ENCODE results near the gene ALOX5.
"Not testable (repeated sequence)": the region's sequence is repeated elsewhere in the genome, so short reads cannot be mapped to it uniquely, and the experiment has no call there.

Gene ALOX5

GRCh38 chr10:45339894-45340293, 34.1 kb upstream of the ALOX5 start:
- DNase-seq = no peak

GRCh38 chr10:45340420-45340819, 33.6 kb upstream of the ALOX5 start:
- H3K9ac ChIP-seq (ENCODE audit: low read length); H3K36me3 ChIP-seq (replicated peaks; ENCODE audit: insufficient read depth, low read length); H3K9me3 ChIP-seq (replicated peaks; ENCODE audit: insufficient read depth, low read length): not testable (repeated sequence)

More at GRCh38 chr10:45339894-45340293, 34.1 kb upstream of the ALOX5 start:
- no peak overlapping the region for H2AFZ ChIP-seq (ENCODE audit: low read length)
- TF ChIP-seq EZH2phosphoT487 (IDR thresholded peaks at IDR 0.05; ENCODE audit: low read length) = no peak
- no peak for TF ChIP-seq EZH2 (optimal IDR thresholded peaks at IDR 0.05; ENCODE audit: low read depth, low read length)
- TF ChIP-seq CTCF (IDR thresholded peaks at IDR 0.05; ENCODE audit: low read length) = no peak
- no peaks in the 10 kb centered on the region for H4K20me1 ChIP-seq (ENCODE audit: insufficient read depth, low read length)
- no peaks in the 10 kb centered on the region for H3K4me1 ChIP-seq (ENCODE audit: low read length)
- H3K4me3 ChIP-seq (ENCODE audit: low read length) = no peak overlapping the region
- no peaks in the 10 kb centered on the region for H3K27me3 ChIP-seq (replicated peaks; ENCODE audit: insufficient read depth, low read length)
- H3K9me2 ChIP-seq (replicated peaks; ENCODE audit: insufficient read depth, low read length) = no peaks in the 10 kb centered on the region
- H3K4me2 ChIP-seq (ENCODE audit: low read depth, low read length) = no peak overlapping the region
- no peaks in the 10 kb centered on the region for H3F3A ChIP-seq (ENCODE audit: insufficient read depth, low read length)
- H3K27ac ChIP-seq (ENCODE audit: low read length) = no peak overlapping the region
- H3K36me3 ChIP-seq (replicated peaks; ENCODE audit: insufficient read depth, low read length) = no peaks in the 10 kb centered on the region
- no peaks in the 10 kb centered on the region for H3K9me3 ChIP-seq (replicated peaks; ENCODE audit: insufficient read depth, low read length)
- H3K79me2 ChIP-seq (ENCODE audit: low read length) = no peaks in the 10 kb centered on the region
- H3K9ac ChIP-seq (ENCODE audit: low read length) = no peak overlapping the region

GRCh38 chr10:45346652-45347335, 27.2 kb upstream of the ALOX5 start:
- not testable (repeated sequence) for H3K9me3 ChIP-seq (replicated peaks; ENCODE audit: insufficient read depth, low read length); H3K4me1 ChIP-seq (ENCODE audit: low read length); H4K20me1 ChIP-seq (ENCODE audit: insufficient read depth, low read length); H3K4me3 ChIP-seq (ENCODE audit: low read length); H3K79me2 ChIP-seq (ENCODE audit: low read length); H3K9ac ChIP-seq (ENCODE audit: low read length); H3K36me3 ChIP-seq (replicated peaks; ENCODE audit: insufficient read depth, low read length); H3K27me3 ChIP-seq (replicated peaks; ENCODE audit: insufficient read depth, low read length); H3F3A ChIP-seq (ENCODE audit: insufficient read depth, low read length); H3K27ac ChIP-seq (ENCODE audit: low read length); H3K9me2 ChIP-seq (replicated peaks; ENCODE audit: insufficient read depth, low read length); H2AFZ ChIP-seq (ENCODE audit: low read length); H3K4me2 ChIP-seq (ENCODE audit: low read depth, low read length); DNase-seq

More at GRCh38 chr10:45340420-45340819, 33.6 kb upstream of the ALOX5 start:
- not testable (repeated sequence) for H3K4me1 ChIP-seq (ENCODE audit: low read length); DNase-seq; H3F3A ChIP-seq (ENCODE audit: insufficient read depth, low read length); H3K79me2 ChIP-seq (ENCODE audit: low read length); H3K27me3 ChIP-seq (replicated peaks; ENCODE audit: insufficient read depth, low read length); H4K20me1 ChIP-seq (ENCODE audit: insufficient read depth, low read length); H3K4me3 ChIP-seq (ENCODE audit: low read length); H3K4me2 ChIP-seq (ENCODE audit: low read depth, low read length); H3K9me2 ChIP-seq (replicated peaks; ENCODE audit: insufficient read depth, low read length); H2AFZ ChIP-seq (ENCODE audit: low read length); H3K27ac ChIP-seq (ENCODE audit: low read length)

GRCh38 chr10:45347464-45347863, 26.6 kb upstream of the ALOX5 start:
- H3K27me3 ChIP-seq (replicated peaks; ENCODE audit: insufficient read depth, low read length); H3K4me1 ChIP-seq (ENCODE audit: low read length); H4K20me1 ChIP-seq (ENCODE audit: insufficient read depth, low read length); DNase-seq; H3K4me2 ChIP-seq (ENCODE audit: low read depth, low read length); H3F3A ChIP-seq (ENCODE audit: insufficient read depth, low read length); H3K9me3 ChIP-seq (replicated peaks; ENCODE audit: insufficient read depth, low read length); H3K4me3 ChIP-seq (ENCODE audit: low read length); H3K36me3 ChIP-seq (replicated peaks; ENCODE audit: insufficient read depth, low read length); H2AFZ ChIP-seq (ENCODE audit: low read length); H3K9me2 ChIP-seq (replicated peaks; ENCODE audit: insufficient read depth, low read length); H3K27ac ChIP-seq (ENCODE audit: low read length); H3K9ac ChIP-seq (ENCODE audit: low read length); H3K79me2 ChIP-seq (ENCODE audit: low read length): not testable (repeated sequence)

GRCh38 chr10:45348196-45348765, 25.7 kb upstream of the ALOX5 start:
- H3F3A ChIP-seq (ENCODE audit: insufficient read depth, low read length); H3K36me3 ChIP-seq (replicated peaks; ENCODE audit: insufficient read depth, low read length); H3K9ac ChIP-seq (ENCODE audit: low read length); H3K27ac ChIP-seq (ENCODE audit: low read length); H3K79me2 ChIP-seq (ENCODE audit: low read length); H3K4me2 ChIP-seq (ENCODE audit: low read depth, low read length); H3K9me3 ChIP-seq (replicated peaks; ENCODE audit: insufficient read depth, low read length); H2AFZ ChIP-seq (ENCODE audit: low read length); DNase-seq; H3K4me1 ChIP-seq (ENCODE audit: low read length); H3K9me2 ChIP-seq (replicated peaks; ENCODE audit: insufficient read depth, low read length); H4K20me1 ChIP-seq (ENCODE audit: insufficient read depth, low read length); H3K27me3 ChIP-seq (replicated peaks; ENCODE audit: insufficient read depth, low read length); H3K4me3 ChIP-seq (ENCODE audit: low read length): not testable (repeated sequence)
